ENCODE measurements around the gene PNPO.

Gene PNPO

GRCh38 chr17:47973541-47973940 lies 32.2 kb downstream of the PNPO start:
- H3K4me3 ChIP-seq = no peak overlapping the region
- H3K27me3 ChIP-seq = no peaks in the 10 kb centered on the region
- H3K27ac ChIP-seq = no peak overlapping the region
- intact Hi-C loops (cut with DNase I; ENCODE audit: low total_unique reads) = loop anchor here (5.0 kb wide), 1 partner anchor 131 kb away; the partner anchor contains the start of gene SCRN2
- H3K4me1 ChIP-seq = peaks cover 0 to 15% (median 15%) of the 10 kb centered on the region in 4 donors
- TF ChIP-seq CTCF (IDR thresholded peaks at IDR 0.05) = no peak
- no peaks in the 10 kb centered on the region for H3K9me3 ChIP-seq
- no peak for DNase-seq
- peaks cover 31 to 53% (median 53%) of the 10 kb centered on the region in 3 donors for H3K36me3 ChIP-seq

GRCh38 chr17:47975189-47975822 lies 33.9 kb downstream of the PNPO start:
- DNase-seq = no peak
- peaks cover 46 to 71% (median 71%) of the 10 kb centered on the region in 3 donors for H3K36me3 ChIP-seq

GRCh38 chr17:47975823-47976205 lies 34.4 kb downstream of the PNPO start:
- H3K9me3 ChIP-seq = no peaks in the 10 kb centered on the region
- no peak overlapping the region for H3K4me3 ChIP-seq
- H3K4me1 ChIP-seq = peaks cover 0 to 15% (median 10%) of the 10 kb centered on the region in 4 donors
- intact Hi-C loops (cut with DNase I; ENCODE audit: low total_unique reads) = loop anchor here (5.0 kb wide), 1 partner anchor 41 kb away; no protein-coding TSS in a partner anchor
- TF ChIP-seq CTCF (IDR thresholded peaks at IDR 0.05) = no peak
- peaks cover 52 to 76% (median 76%) of the 10 kb centered on the region in 3 donors for H3K36me3 ChIP-seq
- no peak for DNase-seq
- no peaks in the 10 kb centered on the region for H3K27me3 ChIP-seq
- H3K27ac ChIP-seq = no peak overlapping the region

More at GRCh38 chr17:47975189-47975822, 33.9 kb downstream of the PNPO start:
- peaks cover 0 to 15% (median 12%) of the 10 kb centered on the region in 4 donors for H3K4me1 ChIP-seq
- intact Hi-C loops (cut with DNase I; ENCODE audit: low total_unique reads) = loop anchor here (5.0 kb wide), 1 partner anchor 42 kb away; no protein-coding TSS in a partner anchor
- no peak for TF ChIP-seq CTCF (IDR thresholded peaks at IDR 0.05)
- no peak overlapping the region for H3K4me3 ChIP-seq
- no peak overlapping the region for H3K27ac ChIP-seq
- H3K9me3 ChIP-seq = no peaks in the 10 kb centered on the region
- no peaks in the 10 kb centered on the region for H3K27me3 ChIP-seq

- no peaks in the 10 kb centered on the region for H3K4me1 ChIP-seq
- H3K27me3 ChIP-seq = no peaks in the 10 kb centered on the region
- TF ChIP-seq CTCF (IDR thresholded peaks at IDR 0.05) = peak; percentile 59 to 60
- H3K27ac ChIP-seq = no peak overlapping the region
- no peaks in the 10 kb centered on the region for H3K9me3 ChIP-seq
- peaks cover 69 to 100% (median 97%) of the 10 kb centered on the region in 3 donors for H3K36me3 ChIP-seq
- intact Hi-C loops (cut with DNase I; ENCODE audit: low total_unique reads) = loop anchor here (5.0 kb wide), 1 partner anchor 39 kb away; no protein-coding TSS in a partner anchor
- no peak overlapping the region for H3K4me3 ChIP-seq
- DNase-seq = no peak
Observed at GRCh38 chr17:47978324-47978723, 37.0 kb downstream of the PNPO start.

GRCh38 chr17:47980541-47980940 lies 39.2 kb downstream of the PNPO start:
- DNase-seq = no peak
- intact Hi-C loops (cut with DNase I; ENCODE audit: low total_unique reads) = no loop called here
- TF ChIP-seq CTCF (IDR thresholded peaks at IDR 0.05) = no peak
- Histone ChIP-seq H3K27me3 (no peaks in the 10 kb centered on the region), H3K4me3 (no peak overlapping the region), H3K27ac (no peak overlapping the region), H3K9me3 (no peaks in the 10 kb centered on the region), H3K4me1 (no peaks in the 10 kb centered on the region), H3K36me3 (peaks cover 60 to 96% (median 75%) of the 10 kb centered on the region in 3 donors)

All from tibial artery (tissue), 4 donors.